Fibroblast of upper back skin (primary cell): ENCODE results near the gene TTC16.
A peak's percentile ranks its signal among the peaks of the same experiment; 100 is the strongest.

Experiments used
- DNase-seq: peaks from one replicate; pipeline ENCODE4 v3.0.0-alpha.2; 2013

TTC16 gene

GRCh38 chr9:127722055-127722745 lies 6.3 kb downstream of the TTC16 start:
- no peak for DNase-seq

GRCh38 chr9:127723013-127723412 lies 7.1 kb downstream of the TTC16 start:
- DNase-seq, result no peak

GRCh38 chr9:127723444-127723843 lies 7.6 kb downstream of the TTC16 start:
- peak; percentile 70 for DNase-seq

- DNase-seq, result no peak
These were observed 8.1 kb downstream of the TTC16 start for GRCh38 chr9:127724012-127724411.

GRCh38 chr9:127726871-127727270 lies 11.0 kb downstream of the TTC16 start:
- no peak for DNase-seq

- no peak for DNase-seq
These were observed 12.9 kb downstream of the TTC16 start for GRCh38 chr9:127728808-127729207.

- DNase-seq, result no peak
These were observed 13.8 kb downstream of the TTC16 start for GRCh38 chr9:127729522-127730256.

GRCh38 chr9:127730262-127730661 lies 14.4 kb downstream of the TTC16 start:
- no peak for DNase-seq

GRCh38 chr9:127730799-127731410 lies 15.0 kb downstream of the TTC16 start:
- DNase-seq, result no peak

- no peak for DNase-seq
These were observed 16.1 kb downstream of the TTC16 start for GRCh38 chr9:127731938-127732337.

GRCh38 chr9:127732444-127732843 lies 16.6 kb downstream of the TTC16 start:
- no peak for DNase-seq

- no peak for DNase-seq
These were observed 17.7 kb downstream of the TTC16 start for GRCh38 chr9:127733614-127734013.

GRCh38 chr9:127734247-127734746 lies 18.4 kb downstream of the TTC16 start:
- no peak for DNase-seq

GRCh38 chr9:127734747-127735529 lies 19.1 kb downstream of the TTC16 start, which contains the start of gene TOR2A:
Gene TOR2A (minus strand): TSS chr9:127735294. CDS start chr9:127735270, 24 bp downstream.
- peak; percentile 95 for DNase-seq

GRCh38 chr9:127735530-127736185 lies 19.8 kb downstream of the TTC16 start:
- no peak for DNase-seq

- DNase-seq, result no peak
These were observed 22.8 kb downstream of the TTC16 start for GRCh38 chr9:127738666-127739065.

GRCh38 chr9:127739614-127740330 lies 23.9 kb downstream of the TTC16 start:
- no peak for DNase-seq

GRCh38 chr9:127741831-127742434 lies 26.1 kb downstream of the TTC16 start:
- peak; percentile 33 for DNase-seq

GRCh38 chr9:127742435-127743088 lies 26.7 kb downstream of the TTC16 start:
- peak; percentile 74 for DNase-seq

GRCh38 chr9:127744398-127745110 lies 28.7 kb downstream of the TTC16 start:
- no peak for DNase-seq
